GM23338 (cell line): ENCODE measurements around the gene FAM47E. TPM values are rescaled to one million over a fixed set of nuclear protein-coding genes. Genes with fewer than 3 reads are reported as not detected.

Experiments used
- ATAC-seq: fragments of 200-7000 bp; cut with Tn5 transposase; 3 replicates; pipeline ENCODE4 v1.9.1; 2020
- DNase-seq: peaks from one replicate; pipeline ENCODE4 v3.0.0-alpha.2; 2015; ENCODE audit warnings: low spot score
- H2AFZ ChIP-seq: fragments of 200-600 bp; sonication (generic); 2 replicates; pipeline ENCODE4 v1.8.0; 2016; ENCODE audit warnings: antibody characterized with exemption, mild to moderate bottlenecking, moderate library complexity
- H3F3A ChIP-seq: fragments of 200-600 bp; sonication (generic); replicated peaks from 2 replicates; pipeline ENCODE4 v1.8.0; 2017; ENCODE audit warnings: antibody characterized with exemption, mixed run types, low read depth
- H3K27ac ChIP-seq: fragments of 200-600 bp; sonication (generic); 2 replicates; pipeline ENCODE4 v1.6.1; 2016; ENCODE audit warnings: low read depth
- H3K27me3 ChIP-seq: fragments of 200-600 bp; sonication (generic); 2 replicates; pipeline ENCODE4 v1.8.0; 2016; ENCODE audit warnings: mild to moderate bottlenecking, mixed run types, moderate library complexity; ENCODE audit not compliant: insufficient read depth
- H3K36me3 ChIP-seq: fragments of 200-600 bp; sonication (generic); 2 replicates; pipeline ENCODE4 v1.8.0; 2016; ENCODE audit warnings: mild to moderate bottlenecking; ENCODE audit not compliant: insufficient read depth
- H3K4me1 ChIP-seq: fragments of 200-600 bp; sonication (generic); 2 replicates; pipeline ENCODE4 v1.8.0; 2016; ENCODE audit warnings: mild to moderate bottlenecking, moderate library complexity; ENCODE audit not compliant: insufficient read depth
- H3K4me2 ChIP-seq: fragments of 200-600 bp; sonication (generic); 2 replicates; pipeline ENCODE4 v1.7.1; 2017; ENCODE audit warnings: mixed run types
- H3K4me3 ChIP-seq: fragments of 200-600 bp; sonication (generic); 2 replicates; pipeline ENCODE4 v1.6.1; 2016; ENCODE audit warnings: mixed run types
- H3K79me2 ChIP-seq: fragments of 200-600 bp; sonication (generic); replicated peaks from 2 replicates; pipeline ENCODE4 v1.8.0; 2017; ENCODE audit warnings: mild to moderate bottlenecking; ENCODE audit not compliant: insufficient read depth
- H3K9me2 ChIP-seq: fragments of 200-600 bp; sonication (generic); 2 replicates; pipeline ENCODE4 v1.8.0; 2017; ENCODE audit not compliant: insufficient read depth
- H4K20me1 ChIP-seq: fragments of 200-600 bp; sonication (generic); replicated peaks from 2 replicates; pipeline ENCODE4 v1.8.0; 2017; ENCODE audit warnings: mild to moderate bottlenecking; ENCODE audit not compliant: insufficient read depth
- H3K27ac Mint-ChIP-seq: 2 replicates; pipeline ENCODE4 v1.8.0; 2020; ENCODE audit warnings: inconsistent platforms, mild to moderate bottlenecking, moderate library complexity, mixed read lengths
- H3K27me3 Mint-ChIP-seq: 3 replicates; pipeline ENCODE4 v1.8.0; 2022; ENCODE audit warnings: low read depth, mild to moderate bottlenecking, moderate library complexity, mixed read lengths, inconsistent platforms; ENCODE audit not compliant: insufficient read depth, poor library complexity
- H3K36me3 Mint-ChIP-seq: 3 replicates; pipeline ENCODE4 v1.8.0; 2021; ENCODE audit warnings: low read depth, mild to moderate bottlenecking, inconsistent platforms, moderate library complexity, mixed read lengths
- H3K4me1 Mint-ChIP-seq: 3 replicates; pipeline ENCODE4 v1.8.0; 2020; ENCODE audit warnings: mild to moderate bottlenecking, inconsistent platforms, mixed read lengths
- H3K4me3 Mint-ChIP-seq: 3 replicates; pipeline ENCODE4 v1.8.0; 2021; ENCODE audit warnings: moderate library complexity, mild to moderate bottlenecking, inconsistent platforms, mixed read lengths
- H3K9me3 Mint-ChIP-seq: 3 replicates; pipeline ENCODE4 v1.8.0; 2020; ENCODE audit warnings: moderate library complexity, mild to moderate bottlenecking, inconsistent platforms, mixed read lengths
- CREB1 ChIP-seq: fragments of 250-450 bp; sonication (Bioruptor Pico); IDR thresholded peaks from 2 replicates; pipeline ENCODE4 v1.5.0; 2020; ENCODE audit warnings: low read depth, mild to moderate bottlenecking, moderate library complexity
- CTCF ChIP-seq, 2 experiments: fragments of 200-600 bp in 1 of 2; sonication (generic) in 1 of 2; conservative IDR thresholded peaks; 2 replicates each; pipeline versions ENCODE4 v1.5.1 to v1.6.1; 2016 to 2017; ENCODE audit warnings: antibody characterized with exemption in 2 of 2, low read depth in 2 of 2, mild to moderate bottlenecking in 2 of 2, moderate library complexity in 1 of 2
- EZH2phosphoT487 ChIP-seq: fragments of 200-600 bp; sonication (generic); IDR thresholded peaks from one replicate; pipeline ENCODE4 v1.8.1; 2018; ENCODE audit warnings: antibody characterized with exemption; ENCODE audit not compliant: unreplicated experiment
- JUNB ChIP-seq: IDR thresholded peaks from one replicate; pipeline ENCODE4 v1.6.1; 2016; ENCODE audit warnings: antibody characterized with exemption; ENCODE audit not compliant: unreplicated experiment
- NANOG ChIP-seq: IDR thresholded peaks from 2 replicates; pipeline ENCODE4 v1.6.1; 2016; ENCODE audit warnings: antibody characterized with exemption, borderline replicate concordance
- ZNF114 ChIP-seq: fragments of 250-450 bp; sonication (Bioruptor Pico); IDR thresholded peaks from 2 replicates; pipeline ENCODE4 v1.5.0; 2020; ENCODE audit warnings: mild to moderate bottlenecking, moderate library complexity
- ZNF331 ChIP-seq: fragments of 250-450 bp; sonication (Bioruptor Pico); IDR thresholded peaks from 2 replicates; pipeline ENCODE4 v1.5.0; 2020; ENCODE audit warnings: low read depth, mild to moderate bottlenecking, moderate library complexity
- ZNF462 ChIP-seq: fragments of 250-450 bp; sonication (Bioruptor Pico); IDR thresholded peaks from 2 replicates; pipeline ENCODE4 v1.5.0; 2020; ENCODE audit warnings: mild to moderate bottlenecking, moderate library complexity
- polyA plus RNA-seq: library from polyadenylated mRNA; unstranded; fragments of >200 nt; fragmentation: Nextera tagmentation; extraction: Ambion mirVana; gene quantifications from 2 replicates; pipeline ENCODE4 v1.2.1, GENCODE V29; 2016
- total RNA-seq: library from RNA; depleted of rRNA; stranded (reverse); fragments of >200 nt; shearing (Covaris generic); gene quantifications from 2 replicates; pipeline ENCODE4 v1.2.3, GENCODE V29; 2014
- TF ChIP-seq, protein P1 (sequence below): IDR thresholded peaks from 2 replicates; pipeline ENCODE4 v1.6.1; 2016; ENCODE audit warnings: antibody characterized with exemption

FAM47E gene
- total and polyA plus RNA-seq, 2 experiments from 2014 or later = 0.66 to 2.3 TPM

DNA sequence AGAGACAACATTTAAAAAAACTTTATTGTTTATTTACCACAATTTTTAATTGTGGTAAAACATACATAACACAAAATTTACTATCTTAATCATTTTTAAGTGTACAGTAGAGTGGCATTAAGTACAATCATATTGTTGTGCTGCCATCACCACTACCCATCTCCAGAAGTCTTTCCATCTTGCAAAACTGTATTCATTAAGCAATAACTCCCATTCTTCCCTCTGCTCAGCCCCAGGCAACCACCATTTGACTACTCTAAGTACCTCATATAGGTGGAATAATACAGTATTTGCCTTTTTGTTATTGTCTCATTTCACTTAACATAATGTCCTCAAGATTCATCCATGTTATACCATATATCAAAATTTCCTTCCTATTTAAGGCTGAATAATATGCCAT lies 12.8 kb upstream of the FAM47E start:
- no peak for TF ChIP-seq ZNF331
- TF ChIP-seq, protein P1, sequence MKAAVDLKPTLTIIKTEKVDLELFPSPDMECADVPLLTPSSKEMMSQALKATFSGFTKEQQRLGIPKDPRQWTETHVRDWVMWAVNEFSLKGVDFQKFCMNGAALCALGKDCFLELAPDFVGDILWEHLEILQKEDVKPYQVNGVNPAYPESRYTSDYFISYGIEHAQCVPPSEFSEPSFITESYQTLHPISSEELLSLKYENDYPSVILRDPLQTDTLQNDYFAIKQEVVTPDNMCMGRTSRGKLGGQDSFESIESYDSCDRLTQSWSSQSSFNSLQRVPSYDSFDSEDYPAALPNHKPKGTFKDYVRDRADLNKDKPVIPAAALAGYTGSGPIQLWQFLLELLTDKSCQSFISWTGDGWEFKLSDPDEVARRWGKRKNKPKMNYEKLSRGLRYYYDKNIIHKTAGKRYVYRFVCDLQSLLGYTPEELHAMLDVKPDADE = no peak
- no peak for TF ChIP-seq ZNF462
- TF ChIP-seq NANOG = no peak
- no peak for TF ChIP-seq CREB1 (CRISPR knock-in tag)
- TF ChIP-seq EZH2phosphoT487 = no peak
- TF ChIP-seq CTCF (conservative IDR thresholded peaks at IDR 0.05; ENCODE audit: low read depth in 2 of 2) = no peak
- no peak for TF ChIP-seq ZNF114
- no peak for TF ChIP-seq JUNB
- Mint-ChIP-seq H3K4me1 (peaks cover 26% of the 10 kb centered on the region), H3K36me3 (no peaks in the 10 kb centered on the region), H3K27me3 (peaks cover 12% of the 10 kb centered on the region), H3K9me3 (peaks cover 16% of the 10 kb centered on the region), H3K27ac (no peak overlapping the region), H3K4me3 (no peak overlapping the region)
- peaks cover 10% of the 10 kb centered on the region for H3K4me1 ChIP-seq
- H3F3A ChIP-seq = no peaks in the 10 kb centered on the region
- no peak overlapping the region for H3K4me3 ChIP-seq
- no peaks in the 10 kb centered on the region for H3K36me3 ChIP-seq
- no peaks in the 10 kb centered on the region for H4K20me1 ChIP-seq
- no peaks in the 10 kb centered on the region for H3K27me3 ChIP-seq
- ATAC-seq = no peak
- H3K27ac ChIP-seq = no peak overlapping the region
- H3K9me2 ChIP-seq = no peaks in the 10 kb centered on the region
- no peak for DNase-seq
- no peak overlapping the region for H2AFZ ChIP-seq
- peaks cover under 1% of the 10 kb centered on the region; the same call in 1 of the 2 replicates for H3K79me2 ChIP-seq
- no peak overlapping the region for H3K4me2 ChIP-seq
